Fibroblast of lung (primary cell): Measurements from ENCODE around the gene ALOX5.

Experiments used
- EZH2 ChIP-seq: IDR thresholded peaks from 2 replicates; pipeline ENCODE4 v1.5.1; 2012; ENCODE audit warnings: low read length, control low read depth, mild to moderate bottlenecking; ENCODE audit errors: missing control alignments
- TF ChIP-seq, protein P1 (sequence below), 2 donors: IDR thresholded peaks in 1 of 2; conservative IDR thresholded peaks in 1 of 2; 1 replicate in 1 of 2; 2 replicates in 1 of 2; pipeline ENCODE4 v1.5.1; 2011 to 2012; ENCODE audit warnings: low read length in 2 of 2, control low read depth in 1 of 2, inconsistent platforms in 1 of 2, low read depth in 1 of 2, mild to moderate bottlenecking in 1 of 2

DNA sequence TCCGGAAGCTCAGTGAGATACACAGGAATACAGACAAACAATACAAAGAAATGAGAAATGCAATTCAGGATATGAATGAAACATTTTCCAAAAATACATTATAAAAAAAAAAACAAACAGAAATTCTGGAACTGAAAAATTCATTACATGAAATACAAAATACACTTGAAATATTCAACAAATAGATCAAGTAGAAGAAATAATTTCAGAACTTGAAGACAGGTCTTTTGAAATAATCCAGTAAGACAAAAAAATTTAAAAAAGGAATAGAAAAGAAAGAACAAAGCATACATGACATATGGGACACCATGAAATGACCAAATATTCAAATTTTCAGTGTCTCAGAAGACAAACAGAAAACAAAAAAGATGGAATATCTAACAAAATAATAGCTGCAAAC is 102.5 kb downstream of the ALOX5 start:
- TF ChIP-seq, protein P1, sequence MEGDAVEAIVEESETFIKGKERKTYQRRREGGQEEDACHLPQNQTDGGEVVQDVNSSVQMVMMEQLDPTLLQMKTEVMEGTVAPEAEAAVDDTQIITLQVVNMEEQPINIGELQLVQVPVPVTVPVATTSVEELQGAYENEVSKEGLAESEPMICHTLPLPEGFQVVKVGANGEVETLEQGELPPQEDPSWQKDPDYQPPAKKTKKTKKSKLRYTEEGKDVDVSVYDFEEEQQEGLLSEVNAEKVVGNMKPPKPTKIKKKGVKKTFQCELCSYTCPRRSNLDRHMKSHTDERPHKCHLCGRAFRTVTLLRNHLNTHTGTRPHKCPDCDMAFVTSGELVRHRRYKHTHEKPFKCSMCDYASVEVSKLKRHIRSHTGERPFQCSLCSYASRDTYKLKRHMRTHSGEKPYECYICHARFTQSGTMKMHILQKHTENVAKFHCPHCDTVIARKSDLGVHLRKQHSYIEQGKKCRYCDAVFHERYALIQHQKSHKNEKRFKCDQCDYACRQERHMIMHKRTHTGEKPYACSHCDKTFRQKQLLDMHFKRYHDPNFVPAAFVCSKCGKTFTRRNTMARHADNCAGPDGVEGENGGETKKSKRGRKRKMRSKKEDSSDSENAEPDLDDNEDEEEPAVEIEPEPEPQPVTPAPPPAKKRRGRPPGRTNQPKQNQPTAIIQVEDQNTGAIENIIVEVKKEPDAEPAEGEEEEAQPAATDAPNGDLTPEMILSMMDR (conservative IDR thresholded peaks at IDR 0.05 in 1 of 2, IDR thresholded peaks at IDR 0.05 in 1 of 2; ENCODE audit: low read depth in 1 of 2, low read length in 2 of 2): no peak
- TF ChIP-seq EZH2: no peak
